Peyer's patch (tissue), 4 donors: ENCODE measurements around the gene ADRA2A.

Source experiments
- POLR2A ChIP-seq, 2 donors: fragments of 450-650 bp; IDR thresholded peaks; one replicate each; pipeline ENCODE4 v1.5.1; 2017; ENCODE audit warnings: antibody characterized with exemption in 2 of 2, mild to moderate bottlenecking in 2 of 2, moderate library complexity in 2 of 2
- TF ChIP-seq, protein P1 (sequence below), 6 experiments: fragments of 450-650 bp in 4 of 6; fragments of 200-600 bp in 2 of 6; sonication (generic) in 1 of 6; IDR thresholded peaks; one replicate each; pipeline ENCODE4 v1.5.1; 2017 to 2019; ENCODE audit warnings: antibody characterized with exemption in 6 of 6, mild to moderate bottlenecking in 3 of 6, moderate library complexity in 1 of 6

DNA sequence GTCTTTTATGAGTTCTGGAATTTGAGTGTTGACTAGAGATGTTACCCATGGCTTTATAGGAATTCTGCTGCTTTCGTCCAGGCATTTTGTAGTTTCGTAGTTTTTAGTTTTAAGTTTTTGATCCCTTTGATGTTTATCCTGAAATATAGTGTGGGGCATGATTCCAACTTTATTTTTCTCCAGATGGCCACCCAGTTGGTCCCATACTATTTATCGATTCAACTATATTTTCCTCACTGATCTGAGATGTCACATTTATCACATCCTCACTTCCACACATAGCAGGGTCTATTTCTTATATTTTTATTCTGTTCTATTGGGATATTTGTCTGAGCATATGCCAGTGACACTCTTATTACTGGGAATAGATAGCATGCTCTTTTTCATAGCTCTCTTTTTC is 33.9 kb downstream of the ADRA2A start:
- no peak for TF ChIP-seq POLR2A (IDR thresholded peaks at IDR 0.05)
- TF ChIP-seq, protein P1, sequence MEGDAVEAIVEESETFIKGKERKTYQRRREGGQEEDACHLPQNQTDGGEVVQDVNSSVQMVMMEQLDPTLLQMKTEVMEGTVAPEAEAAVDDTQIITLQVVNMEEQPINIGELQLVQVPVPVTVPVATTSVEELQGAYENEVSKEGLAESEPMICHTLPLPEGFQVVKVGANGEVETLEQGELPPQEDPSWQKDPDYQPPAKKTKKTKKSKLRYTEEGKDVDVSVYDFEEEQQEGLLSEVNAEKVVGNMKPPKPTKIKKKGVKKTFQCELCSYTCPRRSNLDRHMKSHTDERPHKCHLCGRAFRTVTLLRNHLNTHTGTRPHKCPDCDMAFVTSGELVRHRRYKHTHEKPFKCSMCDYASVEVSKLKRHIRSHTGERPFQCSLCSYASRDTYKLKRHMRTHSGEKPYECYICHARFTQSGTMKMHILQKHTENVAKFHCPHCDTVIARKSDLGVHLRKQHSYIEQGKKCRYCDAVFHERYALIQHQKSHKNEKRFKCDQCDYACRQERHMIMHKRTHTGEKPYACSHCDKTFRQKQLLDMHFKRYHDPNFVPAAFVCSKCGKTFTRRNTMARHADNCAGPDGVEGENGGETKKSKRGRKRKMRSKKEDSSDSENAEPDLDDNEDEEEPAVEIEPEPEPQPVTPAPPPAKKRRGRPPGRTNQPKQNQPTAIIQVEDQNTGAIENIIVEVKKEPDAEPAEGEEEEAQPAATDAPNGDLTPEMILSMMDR (IDR thresholded peaks at IDR 0.05), result no peak
